Subcutaneous adipose tissue (tissue), 4 donors: Measurements from ENCODE around the gene ATG3. TPM values are rescaled to one million over a fixed set of nuclear protein-coding genes. Genes with fewer than 3 reads are reported as not detected.

Experiments
- total RNA-seq, 4 donors: library from RNA; depleted of rRNA; stranded (reverse); fragments of >200 nt; gene quantifications; one replicate each; pipeline ENCODE4 v1.1.0, GENCODE V29; 2016
- TF ChIP-seq, protein P1 (sequence below): fragments of 450-650 bp; IDR thresholded peaks from one replicate; pipeline ENCODE4 v1.5.1; 2016; ENCODE audit warnings: low read depth, mild to moderate bottlenecking, control low read depth, antibody characterized with exemption, moderate library complexity

ATG3 gene
- total RNA-seq, 4 donors from 2014 or later, result 53.9 to 79.3 (median 70.3) TPM

DNA sequence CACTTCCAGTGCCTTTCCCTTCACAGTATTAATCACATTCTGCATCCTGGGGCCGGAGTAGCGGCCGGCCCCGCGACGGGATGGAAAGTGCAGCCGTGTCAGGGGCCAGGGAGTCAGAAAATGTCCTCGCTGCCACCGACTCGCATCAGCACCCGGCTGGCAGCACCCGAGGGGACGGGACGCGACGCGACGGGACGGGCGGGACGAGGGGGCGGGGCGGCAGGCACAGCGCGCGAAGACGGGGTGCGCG, 353 bp downstream of the ATG3 start:
- TF ChIP-seq, protein P1, sequence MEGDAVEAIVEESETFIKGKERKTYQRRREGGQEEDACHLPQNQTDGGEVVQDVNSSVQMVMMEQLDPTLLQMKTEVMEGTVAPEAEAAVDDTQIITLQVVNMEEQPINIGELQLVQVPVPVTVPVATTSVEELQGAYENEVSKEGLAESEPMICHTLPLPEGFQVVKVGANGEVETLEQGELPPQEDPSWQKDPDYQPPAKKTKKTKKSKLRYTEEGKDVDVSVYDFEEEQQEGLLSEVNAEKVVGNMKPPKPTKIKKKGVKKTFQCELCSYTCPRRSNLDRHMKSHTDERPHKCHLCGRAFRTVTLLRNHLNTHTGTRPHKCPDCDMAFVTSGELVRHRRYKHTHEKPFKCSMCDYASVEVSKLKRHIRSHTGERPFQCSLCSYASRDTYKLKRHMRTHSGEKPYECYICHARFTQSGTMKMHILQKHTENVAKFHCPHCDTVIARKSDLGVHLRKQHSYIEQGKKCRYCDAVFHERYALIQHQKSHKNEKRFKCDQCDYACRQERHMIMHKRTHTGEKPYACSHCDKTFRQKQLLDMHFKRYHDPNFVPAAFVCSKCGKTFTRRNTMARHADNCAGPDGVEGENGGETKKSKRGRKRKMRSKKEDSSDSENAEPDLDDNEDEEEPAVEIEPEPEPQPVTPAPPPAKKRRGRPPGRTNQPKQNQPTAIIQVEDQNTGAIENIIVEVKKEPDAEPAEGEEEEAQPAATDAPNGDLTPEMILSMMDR, result no peak

DNA sequence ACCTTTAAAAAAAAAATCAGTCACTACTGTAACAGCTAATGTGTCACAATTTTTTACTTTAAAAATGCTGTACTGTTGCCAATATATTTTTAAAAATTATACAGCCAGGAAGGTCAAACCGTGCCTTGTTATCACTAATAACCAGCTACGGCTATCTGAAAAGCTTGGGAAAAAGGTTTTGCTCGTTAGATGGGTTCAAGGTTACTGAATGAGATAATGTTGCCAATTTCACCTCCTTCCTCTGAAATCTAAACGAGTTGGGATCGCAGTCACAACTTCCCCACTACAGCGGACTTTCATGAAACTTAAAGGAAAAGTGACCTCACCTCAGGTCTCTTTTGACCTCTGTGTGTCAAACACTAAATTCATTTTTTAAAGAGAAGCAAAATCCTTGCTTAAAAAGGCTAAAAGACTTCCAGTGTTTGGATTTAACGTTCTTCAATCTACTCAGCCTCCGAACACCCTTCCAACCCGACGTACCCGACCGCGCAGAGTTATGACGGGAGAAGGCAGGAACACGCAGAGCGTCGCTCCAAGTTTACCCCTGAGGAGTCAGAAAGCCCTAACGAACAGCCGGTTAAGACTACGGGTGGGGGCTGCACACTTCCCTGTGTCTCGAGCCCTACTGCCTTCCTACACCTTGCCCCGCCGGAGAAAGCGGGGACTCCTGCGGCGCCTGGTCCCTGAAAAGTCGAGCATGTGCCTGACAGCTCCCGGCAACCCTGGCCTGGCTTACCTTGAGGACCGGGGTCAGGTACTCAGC, 860 bp downstream of the ATG3 start:
- TF ChIP-seq, protein P1, result no peak

DNA sequence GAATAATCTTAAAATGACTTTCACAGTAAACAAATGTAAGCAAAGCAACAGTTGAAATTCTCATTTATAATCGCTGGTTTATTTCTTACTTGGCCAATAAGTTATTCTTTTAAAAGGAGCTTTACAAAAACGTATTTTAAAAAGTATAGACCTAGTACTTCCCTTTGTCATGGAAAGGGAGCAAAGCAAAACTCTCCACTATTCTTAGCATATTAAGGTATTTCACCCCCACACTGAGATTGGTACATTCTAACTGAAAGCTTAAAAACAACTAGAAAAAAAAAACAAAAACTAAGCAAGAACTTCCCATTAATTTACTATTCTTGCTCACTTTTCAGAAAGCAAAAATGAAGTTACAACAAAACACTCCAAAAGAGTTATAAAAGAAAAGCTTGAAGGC, 1.5 kb downstream of the ATG3 start:
- TF ChIP-seq, protein P1, result no peak

DNA sequence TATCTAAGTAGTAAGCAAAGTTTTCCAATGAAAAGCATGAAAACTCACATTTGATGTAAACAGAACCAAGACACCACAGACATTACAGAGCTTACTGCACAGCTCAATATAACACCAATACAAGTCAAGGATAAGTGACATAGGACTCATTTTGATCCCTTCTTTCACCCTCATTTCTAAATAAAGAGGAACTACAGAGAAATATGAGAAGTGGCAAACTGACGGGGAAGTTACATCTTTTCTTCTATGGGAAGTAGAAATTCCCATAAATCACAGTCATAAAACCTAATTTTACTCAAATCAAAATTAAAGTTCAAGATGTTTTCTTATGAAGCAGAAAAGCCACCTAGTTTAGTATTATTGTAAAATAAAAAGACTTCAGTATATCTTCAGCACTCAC, 3.8 kb downstream of the ATG3 start:
- TF ChIP-seq, protein P1, result no peak

DNA sequence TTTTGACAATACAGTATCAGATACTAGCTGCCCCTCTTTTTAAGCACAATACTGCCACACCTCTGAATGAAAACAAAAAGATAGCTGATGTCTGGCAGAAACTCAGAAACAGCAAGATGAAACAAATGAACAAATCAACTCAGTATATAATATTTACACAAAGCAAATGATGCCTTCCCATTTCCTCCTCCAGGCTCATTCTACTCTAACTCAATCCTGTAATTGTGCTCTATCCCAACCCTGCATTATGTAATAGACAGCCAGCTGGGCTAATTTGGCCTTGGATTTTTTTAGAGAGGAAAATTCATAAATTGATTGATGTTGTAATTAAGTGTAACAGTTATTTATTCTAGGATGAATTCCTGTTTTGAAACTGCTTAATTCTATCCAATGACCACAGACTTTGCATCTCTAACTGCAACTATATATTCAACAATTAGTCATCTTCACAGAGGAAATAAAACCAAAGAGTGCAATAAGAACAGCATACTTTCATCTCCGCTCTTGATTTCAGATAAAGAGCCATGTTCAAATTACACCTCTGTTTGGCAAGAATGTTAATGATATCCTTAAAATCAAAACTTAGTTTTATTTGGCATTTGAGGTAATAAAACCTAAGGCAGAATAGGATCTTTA, 6.1 kb downstream of the ATG3 start:
- TF ChIP-seq, protein P1, result no peak

DNA sequence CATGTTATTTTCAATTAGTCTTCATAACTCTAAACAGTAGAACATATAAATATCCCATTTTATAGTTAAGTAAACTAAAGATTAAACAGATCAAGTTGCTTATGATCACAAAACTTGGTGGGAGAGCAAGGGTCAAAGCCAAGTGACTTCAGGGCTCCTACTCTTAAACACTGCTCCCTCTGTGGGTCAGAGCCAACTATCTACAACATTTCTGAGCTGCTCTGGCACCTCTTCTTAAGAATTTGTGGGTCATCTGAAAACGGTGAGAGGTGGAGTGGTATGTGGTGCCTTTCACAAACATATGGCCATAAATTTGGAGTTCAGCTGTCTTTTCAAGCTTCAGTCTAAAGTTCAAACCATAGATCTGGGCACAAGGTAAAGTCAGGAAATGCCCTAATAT, 10.9 kb downstream of the ATG3 start:
- TF ChIP-seq, protein P1, result no peak

DNA sequence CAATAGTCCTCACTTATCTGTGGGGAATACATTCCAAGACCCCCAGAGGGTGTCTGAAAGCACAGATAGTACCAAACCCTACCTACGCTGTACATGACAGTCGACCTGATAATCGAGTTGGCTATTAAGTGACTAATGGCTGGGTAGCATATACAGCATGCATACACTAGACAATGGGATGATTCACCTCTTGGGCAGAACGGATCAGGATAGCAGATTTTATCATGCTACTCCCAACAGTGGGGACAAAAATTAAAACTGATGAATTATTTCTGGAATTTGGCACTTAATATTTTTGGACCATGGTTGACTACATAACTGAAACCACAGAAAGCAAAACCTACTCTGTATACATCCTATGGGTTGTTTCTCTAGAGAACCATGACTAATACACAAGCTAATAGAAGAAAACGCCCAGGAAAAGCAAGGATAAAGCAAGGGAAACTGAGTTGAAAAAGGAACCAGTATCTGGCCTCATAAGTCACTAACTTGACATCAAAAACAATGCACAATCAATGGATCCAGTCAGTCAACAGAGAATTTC, 15.5 kb downstream of the ATG3 start:
- TF ChIP-seq, protein P1, result no peak
